ENCODE results near the gene HSPA1B. TPM values are rescaled to one million over a fixed set of nuclear protein-coding genes. Genes with fewer than 3 reads are reported as not detected.
"Not testable (repeated sequence)": the region's sequence is repeated elsewhere in the genome, so short reads cannot be mapped to it uniquely, and the experiment has no call there.

Gene HSPA1B
- total RNA-seq, 1 donor from 2014 or later, result 277 TPM

- DNase-seq (ENCODE audit: low spot score), result no peak
Measured at GRCh38 chr6:31858707-31859106, 31.2 kb downstream of the HSPA1B start.

GRCh38 chr6:31859923-31860322 lies 32.4 kb downstream of the HSPA1B start:
- no peak for DNase-seq (ENCODE audit: low spot score)

GRCh38 chr6:31860349-31860748 lies 32.8 kb downstream of the HSPA1B start:
- DNase-seq (ENCODE audit: low spot score), result no peak

- DNase-seq (ENCODE audit: low spot score), result no peak
Measured at GRCh38 chr6:31861150-31861549, 33.6 kb downstream of the HSPA1B start.

- no peak for DNase-seq (ENCODE audit: low spot score)
Measured at GRCh38 chr6:31861919-31862343, 34.4 kb downstream of the HSPA1B start.

- peak; percentile 100 for DNase-seq (ENCODE audit: low spot score)
Measured at GRCh38 chr6:31862344-31863235, 35.1 kb downstream of the HSPA1B start, which contains the start of gene NEU1. TSS of gene NEU1 (minus strand) at chr6:31862821. CDS start at chr6:31862776, 45 bp downstream.

- not testable (repeated sequence) for DNase-seq (ENCODE audit: low spot score)
Measured at GRCh38 chr6:31864123-31864562, 36.6 kb downstream of the HSPA1B start.

GRCh38 chr6:31864818-31865204 lies 37.3 kb downstream of the HSPA1B start:
- no peak for DNase-seq (ENCODE audit: low spot score)

- no peak for DNase-seq (ENCODE audit: low spot score)
Measured at GRCh38 chr6:31865205-31866118, 37.9 kb downstream of the HSPA1B start.

- not testable (repeated sequence) for DNase-seq (ENCODE audit: low spot score)
Measured at GRCh38 chr6:31868658-31868971, 41.1 kb downstream of the HSPA1B start.

- DNase-seq (ENCODE audit: low spot score), result no peak
Measured at GRCh38 chr6:31869343-31869742, 41.8 kb downstream of the HSPA1B start.

- DNase-seq (ENCODE audit: low spot score), result no peak
Measured at GRCh38 chr6:31870385-31870921, 42.9 kb downstream of the HSPA1B start.

- DNase-seq (ENCODE audit: low spot score), result no peak
Measured at GRCh38 chr6:31871046-31871659, 43.6 kb downstream of the HSPA1B start.

- no peak for DNase-seq (ENCODE audit: low spot score)
Measured at GRCh38 chr6:31874084-31874670, 46.6 kb downstream of the HSPA1B start.

- no peak for DNase-seq (ENCODE audit: low spot score)
Measured at GRCh38 chr6:31874836-31875572, 47.5 kb downstream of the HSPA1B start.

GRCh38 chr6:31875877-31876276 lies 48.3 kb downstream of the HSPA1B start:
- no peak for DNase-seq (ENCODE audit: low spot score)

- DNase-seq (ENCODE audit: low spot score), result no peak
Measured at GRCh38 chr6:31876357-31876756, 48.8 kb downstream of the HSPA1B start.

- DNase-seq (ENCODE audit: low spot score), result peak; percentile 51
Measured at GRCh38 chr6:31877125-31877650, 49.6 kb downstream of the HSPA1B start.

GRCh38 chr6:31877651-31878161 lies 50.2 kb downstream of the HSPA1B start:
- DNase-seq (ENCODE audit: low spot score), result peak; percentile 90

- DNase-seq (ENCODE audit: low spot score), result no peak
Measured at GRCh38 chr6:31878222-31878621, 50.7 kb downstream of the HSPA1B start.

Data from mucosa of gallbladder (tissue), 1 donor.